Activated T-cell treated with anti-CD3 and anti-CD28 coated beads for 24 hours (primary cell): ENCODE results near the gene ZNF423.

Source experiments
- DNase-seq: peaks from one replicate; pipeline ENCODE4 v3.0.0-alpha.2; 2020; ENCODE audit warnings: low read depth

ZNF423 gene

GRCh38 chr16:49724774-49725173 lies 131.1 kb downstream of the ZNF423 start:
- no peak for DNase-seq

DNA sequence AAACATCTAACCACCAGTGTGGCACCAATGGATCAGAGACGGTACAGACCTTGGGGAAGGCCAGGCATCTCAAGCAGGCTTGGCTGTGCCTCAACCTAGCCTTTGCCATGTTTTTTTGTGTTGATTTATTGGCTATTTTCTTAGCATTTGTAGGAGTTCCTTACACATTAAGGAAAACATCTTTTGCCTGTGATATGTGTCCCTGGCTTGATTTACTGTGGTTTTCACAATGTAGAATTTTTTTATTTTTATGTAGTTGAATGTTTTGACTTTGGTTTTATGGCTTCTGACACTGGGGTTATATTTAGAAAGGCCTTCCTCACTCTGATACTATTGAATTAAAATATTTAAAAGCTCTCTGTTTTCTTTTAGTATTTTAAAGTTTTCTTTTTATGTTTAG lies 132.6 kb downstream of the ZNF423 start:
- DNase-seq: no peak

- DNase-seq: no peak
Measured at GRCh38 chr16:49720225-49720624, 135.7 kb downstream of the ZNF423 start.

DNA sequence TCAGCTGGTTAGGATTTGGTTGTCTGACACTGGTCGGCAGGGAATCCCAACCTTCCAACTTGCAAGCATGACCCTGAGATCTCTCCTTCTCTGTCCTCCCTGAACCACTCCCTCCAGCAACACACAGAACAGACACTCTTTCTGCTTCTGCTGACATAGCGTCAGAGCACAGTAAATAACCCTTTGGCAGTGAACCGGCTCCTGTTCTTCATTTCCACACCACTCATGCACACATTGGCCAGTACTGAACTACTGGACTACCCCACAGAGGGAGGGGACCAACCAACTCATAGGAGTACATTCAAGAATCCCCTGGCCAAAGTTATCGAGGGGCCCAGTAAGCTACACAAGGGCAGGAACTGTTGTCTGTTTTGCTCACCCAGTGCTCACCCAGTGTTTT lies 138.2 kb downstream of the ZNF423 start:
- no peak for DNase-seq

DNA sequence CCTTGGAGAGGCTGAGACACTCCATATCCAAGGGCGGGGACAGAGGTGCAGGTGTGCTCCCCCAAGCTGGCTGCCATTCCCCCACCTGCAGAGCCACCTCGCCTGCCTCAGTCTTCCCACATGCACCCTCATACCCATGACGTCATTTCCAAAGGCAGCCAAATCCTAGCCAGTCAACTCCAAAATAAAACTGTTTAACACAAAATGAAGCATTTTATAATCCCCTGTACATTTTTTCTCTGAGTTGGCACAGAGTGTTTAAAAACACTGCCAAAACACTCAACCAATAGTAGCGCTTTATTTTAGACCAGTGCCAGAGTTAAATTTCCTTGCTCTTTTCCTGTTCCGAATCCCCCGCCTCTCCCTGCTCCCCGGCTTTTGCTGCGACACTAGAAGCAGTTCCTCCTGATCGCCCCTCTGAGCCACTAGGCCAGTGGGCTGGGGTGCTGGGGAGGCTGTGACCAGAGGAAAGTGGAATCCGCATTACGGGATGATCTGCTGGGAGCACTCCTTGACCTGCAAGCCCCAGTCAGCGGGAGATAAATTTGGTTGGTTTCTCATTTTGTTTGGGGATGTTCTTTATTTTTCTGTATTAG lies 139.5 kb downstream of the ZNF423 start:
- DNase-seq: no peak

DNA sequence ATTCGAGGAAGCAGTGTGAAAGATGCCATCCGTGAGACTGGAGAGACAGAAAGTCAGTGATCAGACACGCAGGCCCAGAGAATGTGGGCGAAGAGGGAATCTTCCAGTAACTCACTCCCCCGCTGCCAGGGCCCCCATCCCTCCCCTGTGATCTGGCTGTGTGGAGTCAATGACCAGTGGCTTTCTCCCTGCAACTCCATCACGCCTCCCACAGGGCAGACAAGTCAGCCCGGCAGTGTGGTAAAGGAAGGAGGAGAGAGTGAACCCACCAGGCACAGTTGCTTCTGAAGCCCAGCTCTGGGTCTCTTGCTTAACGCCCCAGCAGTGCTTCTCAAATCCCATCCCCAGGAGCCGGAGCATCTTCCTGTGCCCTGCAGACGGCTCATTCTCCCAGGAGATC lies 142.1 kb downstream of the ZNF423 start:
- no peak for DNase-seq

- no peak for DNase-seq
Measured at GRCh38 chr16:49712542-49712941, 143.4 kb downstream of the ZNF423 start.

DNA sequence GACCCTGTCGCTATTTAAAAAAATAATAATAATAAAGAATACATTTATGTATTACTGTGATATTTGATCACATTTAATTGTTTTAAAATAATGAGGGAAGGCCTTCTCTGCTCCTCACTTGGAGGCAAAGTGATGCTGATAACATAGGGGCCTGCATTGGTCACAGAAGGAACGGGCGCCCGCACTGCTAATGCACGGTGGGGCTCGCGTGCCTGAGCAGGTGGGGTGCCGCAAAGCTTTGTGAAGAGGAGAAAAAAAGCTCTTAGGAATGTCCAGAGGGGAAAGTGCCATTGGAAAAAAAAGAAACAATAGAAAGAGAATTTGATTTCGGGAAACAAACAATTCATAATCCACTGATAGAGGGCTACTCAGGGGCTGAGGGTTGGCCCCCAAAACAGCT lies 143.8 kb downstream of the ZNF423 start:
- DNase-seq: no peak

GRCh38 chr16:49709057-49709456 lies 146.9 kb downstream of the ZNF423 start:
- no peak for DNase-seq

DNA sequence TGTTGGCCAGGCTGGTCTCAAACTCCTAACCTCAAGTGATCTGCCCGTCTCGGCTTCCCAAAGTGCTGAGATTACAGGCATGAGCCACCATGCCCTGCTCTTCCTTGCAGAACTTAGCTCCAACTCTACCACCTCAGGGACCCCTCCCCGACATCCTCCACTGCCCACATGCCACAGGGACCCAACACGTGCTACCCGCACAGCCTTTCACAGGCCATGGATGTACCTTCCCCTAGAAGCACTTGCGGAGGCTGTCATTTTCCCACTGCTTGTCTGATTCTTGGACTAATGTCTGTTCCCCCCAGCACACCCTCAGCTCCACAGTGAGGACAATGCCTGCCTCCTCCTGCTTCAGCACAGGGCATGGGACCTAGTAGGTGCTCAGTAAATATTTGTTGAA lies 147.4 kb downstream of the ZNF423 start:
- no peak for DNase-seq

- DNase-seq: no peak
Measured at GRCh38 chr16:49706620-49707355, 149.1 kb downstream of the ZNF423 start.

GRCh38 chr16:49704586-49705155 lies 151.2 kb downstream of the ZNF423 start:
- no peak for DNase-seq

- no peak for DNase-seq
Measured at GRCh38 chr16:49703483-49703882, 152.4 kb downstream of the ZNF423 start.

- no peak for DNase-seq
Measured at GRCh38 chr16:49701789-49702494, 154.0 kb downstream of the ZNF423 start.

DNA sequence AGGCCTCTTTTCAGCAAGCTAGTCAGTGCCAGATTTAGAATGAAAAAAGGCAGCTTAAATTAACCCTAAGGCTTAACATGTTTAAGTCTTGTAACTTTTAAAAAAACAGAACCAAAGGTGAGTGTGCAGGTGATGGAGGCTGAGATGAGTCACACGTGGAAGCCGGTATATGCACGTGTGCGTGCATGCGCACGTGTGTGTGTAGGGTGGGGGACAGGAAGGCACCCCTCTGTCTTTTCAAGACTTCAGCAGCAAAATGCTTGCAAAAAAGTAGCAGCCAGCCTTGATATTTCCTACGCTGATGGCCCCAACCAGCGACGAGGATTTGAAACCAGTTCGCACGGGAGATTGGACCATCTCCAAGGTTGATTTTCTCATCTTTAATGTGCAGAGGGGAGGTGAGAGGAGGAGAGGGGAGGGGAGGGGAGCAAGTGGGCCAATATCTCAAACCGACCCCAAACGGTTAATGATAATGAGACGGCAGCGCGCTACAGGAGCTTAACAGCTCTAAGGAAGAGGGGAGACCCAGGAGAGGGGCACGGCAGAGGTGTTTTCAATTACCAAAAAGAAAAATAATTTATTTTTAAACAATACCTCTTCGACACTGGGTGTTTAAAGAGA lies 154.7 kb downstream of the ZNF423 start:
- no peak for DNase-seq

- no peak for DNase-seq
Measured at GRCh38 chr16:49700251-49701064, 155.5 kb downstream of the ZNF423 start.

DNA sequence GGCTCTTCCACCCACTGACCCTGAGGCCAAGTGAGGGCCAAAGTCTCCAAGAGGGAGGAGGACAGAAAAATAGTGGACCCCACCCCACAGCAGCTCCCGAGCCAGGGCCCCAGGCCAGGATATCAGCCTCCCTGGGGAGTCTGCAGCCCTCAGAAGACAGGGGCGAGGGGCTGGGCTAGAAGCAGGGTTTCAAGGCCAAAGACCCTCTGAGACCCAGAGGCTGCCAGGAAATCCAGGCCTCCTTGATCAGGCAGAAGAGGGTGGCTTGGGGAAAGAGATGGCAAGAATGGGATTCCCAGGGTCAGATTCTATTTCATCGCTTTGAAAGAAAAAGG lies 156.1 kb downstream of the ZNF423 start:
- no peak for DNase-seq

GRCh38 chr16:49698931-49699840 lies 156.7 kb downstream of the ZNF423 start:
- no peak for DNase-seq

- DNase-seq: no peak
Measured at GRCh38 chr16:49698453-49698815, 157.5 kb downstream of the ZNF423 start.

- no peak for DNase-seq
Measured at GRCh38 chr16:49697631-49698452, 158.1 kb downstream of the ZNF423 start.
